Neural cell (in vitro differentiated cells): ENCODE measurements around the gene SCTR. TPM values are rescaled to one million over a fixed set of nuclear protein-coding genes. Genes with fewer than 3 reads are reported as not detected.

ENCODE experiments used
- H2AFZ ChIP-seq: fragments of 200-600, 300-800 bp; sonication (generic), shearing (Covaris generic); 2 replicates; pipeline ENCODE4 v1.6.0; 2014; ENCODE audit warnings: low read depth, mild to moderate bottlenecking, antibody characterized with exemption, low read length, moderate library complexity
- H3F3A ChIP-seq: fragments of 200-600 bp; shearing (Covaris generic); 2 replicates; pipeline ENCODE4 v1.6.1; 2016; ENCODE audit warnings: mild to moderate bottlenecking, moderate library complexity, mixed read lengths, antibody characterized with exemption, low read length; ENCODE audit not compliant: insufficient read depth, poor library complexity, severe bottlenecking
- H3K27ac ChIP-seq: fragments of 200-600, 300-800 bp; sonication (generic), shearing (Covaris generic); 2 replicates; pipeline ENCODE4 v1.5.1; 2014; ENCODE audit warnings: mild to moderate bottlenecking, low read length, moderate library complexity
- H3K27me3 ChIP-seq: fragments of 300-800, 200-600 bp; sonication (generic), shearing (Covaris generic); 2 replicates; pipeline ENCODE4 v1.6.0; 2014; ENCODE audit warnings: mild to moderate bottlenecking, low read depth, low read length, moderate library complexity; ENCODE audit not compliant: insufficient read depth
- H3K36me3 ChIP-seq: fragments of 300-800, 200-600 bp; sonication (generic), shearing (Covaris generic); 2 replicates; pipeline ENCODE4 v1.5.1; 2014; ENCODE audit warnings: mild to moderate bottlenecking, antibody characterized with exemption, low read length, moderate library complexity; ENCODE audit not compliant: insufficient read depth
- H3K4me2 ChIP-seq: fragments of 300-800, 200-600 bp; sonication (generic), shearing (Covaris generic); 2 replicates; pipeline ENCODE4 v1.6.0; 2014; ENCODE audit warnings: mild to moderate bottlenecking, low read length
- H3K4me3 ChIP-seq: fragments of 300-800, 200-600 bp; sonication (generic), shearing (Covaris generic); 2 replicates; pipeline ENCODE4 v1.5.1; 2014; ENCODE audit warnings: mild to moderate bottlenecking, low read length, moderate library complexity
- H3K79me2 ChIP-seq: fragments of 200-600 bp; shearing (Covaris generic); replicated peaks from 2 replicates; pipeline ENCODE4 v1.6.0; 2014; ENCODE audit warnings: mild to moderate bottlenecking, low read length, moderate library complexity; ENCODE audit not compliant: insufficient read depth
- H3K9ac ChIP-seq: fragments of 300-800, 200-600 bp; sonication (generic), shearing (Covaris generic); 2 replicates; pipeline ENCODE4 v1.6.1; 2016; ENCODE audit warnings: mild to moderate bottlenecking, low read length, mixed read lengths
- H3K9me2 ChIP-seq: fragments of 200-600 bp; shearing (Covaris generic); 2 replicates; pipeline ENCODE4 v1.6.1; 2016; ENCODE audit warnings: mild to moderate bottlenecking, low read length, mixed read lengths; ENCODE audit not compliant: insufficient read depth
- H3K9me3 ChIP-seq: fragments of 200-600, 300-800 bp; sonication (generic), shearing (Covaris generic); 2 replicates; pipeline ENCODE4 v1.6.1; 2016; ENCODE audit warnings: mild to moderate bottlenecking, mixed run types, low read length, moderate library complexity, mixed read lengths
- H4K20me1 ChIP-seq: fragments of 200-600 bp; shearing (Covaris generic); 2 replicates; pipeline ENCODE4 v1.6.1; 2016; ENCODE audit warnings: mild to moderate bottlenecking, mixed run types; ENCODE audit not compliant: insufficient read depth
- EP300 ChIP-seq: fragments of 450-650 bp; conservative IDR thresholded peaks from 2 replicates; pipeline ENCODE4 v1.6.1; 2014; ENCODE audit warnings: antibody characterized with exemption, mild to moderate bottlenecking, moderate library complexity; ENCODE audit not compliant: poor library complexity, severe bottlenecking
- EZH2 ChIP-seq: fragments of 200-600, 300-800 bp; shearing (Covaris generic), sonication (generic); IDR thresholded peaks from 2 replicates; pipeline ENCODE4 v1.6.1; 2014; ENCODE audit warnings: antibody characterized with exemption, low read length, borderline replicate concordance, mild to moderate bottlenecking; ENCODE audit not compliant: insufficient read depth, poor library complexity, severe bottlenecking
- MXI1 ChIP-seq: fragments of 450-650 bp; conservative IDR thresholded peaks from 2 replicates; pipeline ENCODE4 v1.6.1; 2014; ENCODE audit warnings: antibody characterized with exemption, mild to moderate bottlenecking; ENCODE audit not compliant: poor library complexity, severe bottlenecking
- POLR2AphosphoS5 ChIP-seq: IDR thresholded peaks from 2 replicates; pipeline ENCODE4 v1.6.1; 2012
- RAD21 ChIP-seq: fragments of 450-650 bp; conservative IDR thresholded peaks from 2 replicates; pipeline ENCODE4 v1.6.1; 2014; ENCODE audit warnings: antibody characterized with exemption, mild to moderate bottlenecking, moderate library complexity
- SMC3 ChIP-seq: fragments of 450-650 bp; conservative IDR thresholded peaks from 2 replicates; pipeline ENCODE4 v1.6.1; 2014; ENCODE audit warnings: antibody characterized with exemption, mild to moderate bottlenecking, moderate library complexity; ENCODE audit not compliant: poor library complexity
- TAF1 ChIP-seq: IDR thresholded peaks from 2 replicates; pipeline ENCODE4 v1.6.1; 2012; ENCODE audit warnings: low read depth
- polyA plus RNA-seq: library from polyadenylated mRNA; depleted of rRNA; stranded (reverse); fragments of >200 nt; gene quantifications from 2 replicates; pipeline ENCODE4 v1.2.3, GENCODE V29; 2014
- TF ChIP-seq, protein P1 (sequence below): fragments of 450-650 bp; IDR thresholded peaks from 2 replicates; pipeline ENCODE4 v1.5.1; 2014; ENCODE audit warnings: antibody characterized with exemption, mild to moderate bottlenecking, moderate library complexity; ENCODE audit not compliant: poor library complexity, severe bottlenecking
- TF ChIP-seq, protein P2 (sequence below): IDR thresholded peaks from 2 replicates; pipeline ENCODE4 v1.6.1; 2012; ENCODE audit warnings: borderline replicate concordance

The SCTR gene
- polyA plus RNA-seq, 1 donor from 2014 or later = 0.12 TPM

DNA sequence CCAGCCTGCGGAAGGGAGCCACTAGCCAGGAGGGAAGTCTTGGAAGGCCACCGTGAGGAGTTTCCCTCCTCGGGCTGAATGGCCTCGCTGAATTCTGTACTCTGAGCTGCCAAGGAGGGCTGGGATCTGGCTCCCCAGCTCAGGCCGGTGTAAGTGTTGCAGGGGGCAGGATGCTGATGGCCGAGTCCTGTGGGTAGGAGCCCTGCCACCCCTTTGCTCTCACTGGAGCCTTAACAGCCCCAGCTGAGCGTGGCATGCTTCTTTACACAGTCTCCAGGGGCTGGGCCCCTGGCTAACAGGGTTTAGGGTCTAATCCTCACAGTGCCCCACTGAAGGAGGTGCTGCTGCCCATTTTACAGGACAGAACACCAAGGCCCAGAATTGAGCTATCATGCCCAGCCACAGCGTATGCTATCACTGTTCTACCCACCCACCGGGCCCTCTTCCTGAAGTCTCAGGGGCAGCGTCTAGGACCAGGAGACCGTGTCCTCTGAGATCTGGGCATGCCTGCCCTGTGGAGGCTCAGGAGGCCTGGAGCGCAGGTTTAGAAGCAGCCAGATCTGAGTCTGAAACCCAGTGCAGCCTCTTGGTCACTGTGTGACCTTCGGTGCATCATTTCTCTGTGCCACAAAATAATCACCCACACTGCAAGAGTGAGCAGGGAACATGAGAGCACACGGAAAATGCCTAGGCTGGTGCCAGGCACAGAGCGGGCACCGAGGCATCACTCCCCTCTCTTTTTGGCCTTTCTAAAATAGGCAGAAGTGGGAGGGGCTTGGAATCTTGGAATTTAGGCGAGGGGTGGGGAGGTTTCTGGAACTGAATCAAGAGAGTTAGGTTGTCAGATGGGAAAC, 49.7 kb downstream of the SCTR start:
- H3K9ac ChIP-seq = no peak overlapping the region
- H4K20me1 ChIP-seq = no peaks in the 10 kb centered on the region
- no peaks in the 10 kb centered on the region for H3F3A ChIP-seq
- no peak overlapping the region for H3K27ac ChIP-seq
- no peaks in the 10 kb centered on the region for H3K27me3 ChIP-seq
- no peak overlapping the region for H2AFZ ChIP-seq
- H3K79me2 ChIP-seq = no peaks in the 10 kb centered on the region
- H3K36me3 ChIP-seq = no peaks in the 10 kb centered on the region
- H3K9me3 ChIP-seq = no peaks in the 10 kb centered on the region
- no peak overlapping the region for H3K4me3 ChIP-seq
- H3K4me2 ChIP-seq = no peak overlapping the region
- TF ChIP-seq POLR2AphosphoS5 (no peak), RAD21 (no peak), EP300 (no peak), SMC3 (no peak), TAF1 (no peak), EZH2 (no peak), MXI1 (no peak)
- TF ChIP-seq, protein P1, sequence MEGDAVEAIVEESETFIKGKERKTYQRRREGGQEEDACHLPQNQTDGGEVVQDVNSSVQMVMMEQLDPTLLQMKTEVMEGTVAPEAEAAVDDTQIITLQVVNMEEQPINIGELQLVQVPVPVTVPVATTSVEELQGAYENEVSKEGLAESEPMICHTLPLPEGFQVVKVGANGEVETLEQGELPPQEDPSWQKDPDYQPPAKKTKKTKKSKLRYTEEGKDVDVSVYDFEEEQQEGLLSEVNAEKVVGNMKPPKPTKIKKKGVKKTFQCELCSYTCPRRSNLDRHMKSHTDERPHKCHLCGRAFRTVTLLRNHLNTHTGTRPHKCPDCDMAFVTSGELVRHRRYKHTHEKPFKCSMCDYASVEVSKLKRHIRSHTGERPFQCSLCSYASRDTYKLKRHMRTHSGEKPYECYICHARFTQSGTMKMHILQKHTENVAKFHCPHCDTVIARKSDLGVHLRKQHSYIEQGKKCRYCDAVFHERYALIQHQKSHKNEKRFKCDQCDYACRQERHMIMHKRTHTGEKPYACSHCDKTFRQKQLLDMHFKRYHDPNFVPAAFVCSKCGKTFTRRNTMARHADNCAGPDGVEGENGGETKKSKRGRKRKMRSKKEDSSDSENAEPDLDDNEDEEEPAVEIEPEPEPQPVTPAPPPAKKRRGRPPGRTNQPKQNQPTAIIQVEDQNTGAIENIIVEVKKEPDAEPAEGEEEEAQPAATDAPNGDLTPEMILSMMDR = no peak
- TF ChIP-seq, protein P2, sequence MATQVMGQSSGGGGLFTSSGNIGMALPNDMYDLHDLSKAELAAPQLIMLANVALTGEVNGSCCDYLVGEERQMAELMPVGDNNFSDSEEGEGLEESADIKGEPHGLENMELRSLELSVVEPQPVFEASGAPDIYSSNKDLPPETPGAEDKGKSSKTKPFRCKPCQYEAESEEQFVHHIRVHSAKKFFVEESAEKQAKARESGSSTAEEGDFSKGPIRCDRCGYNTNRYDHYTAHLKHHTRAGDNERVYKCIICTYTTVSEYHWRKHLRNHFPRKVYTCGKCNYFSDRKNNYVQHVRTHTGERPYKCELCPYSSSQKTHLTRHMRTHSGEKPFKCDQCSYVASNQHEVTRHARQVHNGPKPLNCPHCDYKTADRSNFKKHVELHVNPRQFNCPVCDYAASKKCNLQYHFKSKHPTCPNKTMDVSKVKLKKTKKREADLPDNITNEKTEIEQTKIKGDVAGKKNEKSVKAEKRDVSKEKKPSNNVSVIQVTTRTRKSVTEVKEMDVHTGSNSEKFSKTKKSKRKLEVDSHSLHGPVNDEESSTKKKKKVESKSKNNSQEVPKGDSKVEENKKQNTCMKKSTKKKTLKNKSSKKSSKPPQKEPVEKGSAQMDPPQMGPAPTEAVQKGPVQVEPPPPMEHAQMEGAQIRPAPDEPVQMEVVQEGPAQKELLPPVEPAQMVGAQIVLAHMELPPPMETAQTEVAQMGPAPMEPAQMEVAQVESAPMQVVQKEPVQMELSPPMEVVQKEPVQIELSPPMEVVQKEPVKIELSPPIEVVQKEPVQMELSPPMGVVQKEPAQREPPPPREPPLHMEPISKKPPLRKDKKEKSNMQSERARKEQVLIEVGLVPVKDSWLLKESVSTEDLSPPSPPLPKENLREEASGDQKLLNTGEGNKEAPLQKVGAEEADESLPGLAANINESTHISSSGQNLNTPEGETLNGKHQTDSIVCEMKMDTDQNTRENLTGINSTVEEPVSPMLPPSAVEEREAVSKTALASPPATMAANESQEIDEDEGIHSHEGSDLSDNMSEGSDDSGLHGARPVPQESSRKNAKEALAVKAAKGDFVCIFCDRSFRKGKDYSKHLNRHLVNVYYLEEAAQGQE = no peak
- H3K9me2 ChIP-seq = no peaks in the 10 kb centered on the region

DNA sequence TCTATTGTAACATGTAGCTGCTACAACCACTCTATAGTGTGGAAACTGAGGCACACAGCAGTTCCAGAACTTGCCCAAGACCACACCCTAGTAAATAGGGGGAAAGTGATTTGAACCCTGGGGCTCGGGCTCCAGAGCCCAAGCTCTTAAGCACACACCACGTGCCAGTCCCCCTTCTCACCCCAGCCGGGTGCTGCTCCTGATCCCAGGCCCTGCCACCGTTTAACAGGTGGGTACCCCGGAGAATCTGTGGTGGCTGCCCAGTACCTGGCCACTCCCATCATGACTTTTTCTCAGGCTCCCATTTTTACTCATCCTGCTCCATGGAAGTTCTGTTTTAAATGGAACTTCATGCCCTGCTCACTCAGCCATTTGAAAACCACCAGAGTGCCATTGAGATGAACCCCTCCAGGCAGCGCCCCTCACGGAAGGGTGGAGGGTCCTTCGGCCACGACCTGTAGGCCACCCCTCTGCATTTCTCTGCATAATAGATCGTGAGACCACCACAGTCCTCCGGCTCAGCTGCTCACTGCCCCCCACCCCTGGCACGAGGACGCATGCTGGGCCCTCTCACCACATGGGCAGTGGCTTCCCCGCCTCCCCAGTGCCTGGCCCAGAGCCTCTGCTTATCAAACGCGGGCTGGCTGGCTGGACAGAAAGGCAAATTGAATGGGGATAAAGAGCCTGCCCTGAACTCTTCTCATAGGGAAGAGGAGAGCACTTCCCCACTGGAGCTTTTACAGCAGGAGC, 50.5 kb downstream of the SCTR start:
- H2AFZ ChIP-seq = no peak overlapping the region
- no peaks in the 10 kb centered on the region for H3K9me2 ChIP-seq
- no peak overlapping the region for H3K9ac ChIP-seq
- TF ChIP-seq EP300 (no peak), TAF1 (no peak), SMC3 (no peak), MXI1 (no peak), RAD21 (no peak), POLR2AphosphoS5 (no peak), EZH2 (no peak)
- TF ChIP-seq, protein P1 = no peak
- TF ChIP-seq, protein P2 = no peak
- H3F3A ChIP-seq = no peaks in the 10 kb centered on the region
- H3K4me3 ChIP-seq = no peak overlapping the region
- no peak overlapping the region for H3K4me2 ChIP-seq
- no peaks in the 10 kb centered on the region for H3K36me3 ChIP-seq
- no peaks in the 10 kb centered on the region for H3K9me3 ChIP-seq
- no peaks in the 10 kb centered on the region for H3K79me2 ChIP-seq
- no peaks in the 10 kb centered on the region for H3K27me3 ChIP-seq
- H4K20me1 ChIP-seq = no peaks in the 10 kb centered on the region
- no peak overlapping the region for H3K27ac ChIP-seq
